Uterus (tissue), 2 donors: Measurements from ENCODE around the gene CLDN9.

Experiments used
- CTCF ChIP-seq, 4 experiments: fragments of 200-600 bp in 2 of 4; fragments of 450-650 bp in 2 of 4; sonication (generic) in 2 of 4; IDR thresholded peaks; one replicate each; pipeline ENCODE4 v1.5.1; 2016 to 2019; ENCODE audit warnings: antibody characterized with exemption in 4 of 4, mild to moderate bottlenecking in 2 of 4, moderate library complexity in 1 of 4
- POLR2A ChIP-seq, 2 donors: fragments of 450-650 bp; IDR thresholded peaks; one replicate each; pipeline ENCODE4 v1.6.1; 2016; ENCODE audit warnings: antibody characterized with exemption in 2 of 2, mild to moderate bottlenecking in 1 of 2, moderate library complexity in 1 of 2

GRCh38 chr16:3013491-3013951 lies 798 bp downstream of the CLDN9 start:
- TF ChIP-seq CTCF (IDR thresholded peaks at IDR 0.05) (no peak), POLR2A (IDR thresholded peaks at IDR 0.05) (no peak)
